ENCODE data around the gene IL12RB2.

GRCh38 chr1:67431869-67432578, 124.4 kb downstream of the IL12RB2 start:
- no peak for TF ChIP-seq EZH2 (IDR thresholded peaks at IDR 0.05; ENCODE audit: borderline replicate concordance, low read depth, low read length, severe bottlenecking)
- no peak for TF ChIP-seq CTCF (IDR thresholded peaks at IDR 0.05; ENCODE audit: extremely low read depth in 1 of 2, insufficient read depth in 1 of 2, low read depth in 1 of 2, low read length in 2 of 2)

Data from endothelial cell of umbilical vein (primary cell).